ENCODE results near the gene ZNF385C.

DNA sequence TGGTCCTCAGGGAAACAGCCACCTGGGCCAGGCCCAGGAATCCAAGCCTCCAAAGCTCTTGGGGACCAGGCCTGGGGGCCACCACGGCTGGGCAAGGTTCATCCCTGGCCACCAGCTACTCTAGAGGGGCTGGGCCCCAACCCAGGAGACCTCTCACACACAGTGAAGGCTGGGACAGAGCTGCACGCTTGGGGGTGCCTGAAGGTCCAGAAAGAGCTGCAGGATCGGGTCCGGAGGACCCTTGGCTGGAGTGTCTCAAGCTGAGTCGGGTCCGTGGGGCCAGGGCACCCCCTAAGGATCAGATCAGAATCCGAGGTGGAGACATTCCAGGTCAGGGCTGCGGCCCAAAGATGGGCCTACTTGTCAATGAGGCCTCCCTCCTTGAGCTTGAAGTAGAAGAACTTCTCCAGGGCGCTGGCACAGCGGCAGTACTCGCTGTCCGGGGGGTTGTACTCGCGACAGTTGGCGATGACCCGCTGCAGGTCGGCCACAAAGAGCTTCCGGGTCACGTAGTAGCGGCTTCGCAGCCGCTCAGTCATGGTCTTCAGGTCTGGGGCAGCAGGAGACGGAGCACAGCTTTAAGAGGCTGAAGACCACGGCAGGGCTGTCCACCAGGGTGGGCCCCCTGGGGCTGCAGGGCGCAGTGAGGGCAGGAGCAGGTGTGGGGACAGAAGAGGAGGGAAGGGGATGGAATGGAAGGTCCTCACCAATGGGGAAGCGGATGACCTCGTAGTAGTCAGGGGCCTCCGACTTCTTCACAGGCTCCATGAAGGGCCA is 15.2 kb upstream of the ZNF385C start:
- no peak for TF ChIP-seq POLR2AphosphoS5 (IDR thresholded peaks at IDR 0.05; ENCODE audit: borderline replicate concordance, low read depth, low read length)
- no peak for TF ChIP-seq EZH2 (IDR thresholded peaks at IDR 0.05)
- TF ChIP-seq FOXP2 (optimal IDR thresholded peaks at IDR 0.05; ENCODE audit: control extremely low read depth, extremely low read length, insufficient read depth): no peak
